Ecto neural progenitor cell (in vitro differentiated cells): ENCODE data around the gene PDCD10.
A peak's percentile ranks its signal among the peaks of the same experiment; 100 is the strongest.

Source experiments
- DNase-seq: peaks from one replicate; pipeline ENCODE4 v3.0.0-alpha.2; 2018; ENCODE audit warnings: low spot score

PDCD10 gene

DNA sequence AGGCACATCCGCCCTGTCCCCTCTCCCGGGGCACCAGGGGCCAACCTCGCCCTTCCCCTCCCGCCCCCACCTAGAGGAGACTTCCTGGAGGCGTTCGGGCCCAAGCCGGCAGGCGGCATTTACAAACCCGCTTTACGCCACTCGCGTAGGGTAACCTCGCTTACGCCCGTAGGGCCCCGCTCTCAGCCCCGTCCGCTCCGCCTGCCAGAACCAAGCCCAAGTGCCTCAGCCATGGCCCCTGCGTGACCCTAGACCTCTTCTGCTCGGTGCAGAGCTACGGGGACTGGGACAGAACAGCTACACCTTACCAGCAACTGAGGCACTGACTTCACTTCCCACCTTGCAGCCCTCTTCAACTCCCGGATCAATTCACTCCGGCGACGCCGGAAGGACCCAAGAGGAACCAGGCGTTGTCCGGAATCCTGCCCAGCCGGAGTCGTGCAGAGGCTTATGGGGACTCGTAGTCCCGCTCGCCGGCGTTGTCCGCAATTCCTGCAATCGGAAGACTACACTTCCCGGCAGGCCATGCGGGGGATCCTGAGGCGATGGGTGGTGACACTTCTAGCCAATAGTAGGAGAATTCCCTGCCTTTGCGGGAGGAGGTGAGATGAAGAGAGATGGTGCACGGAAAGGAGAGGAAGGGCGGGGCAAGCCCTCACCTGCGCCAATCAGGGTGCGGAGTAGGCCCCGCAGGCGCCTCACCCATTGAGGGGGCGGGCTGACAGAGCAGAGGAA, at the start of gene PDCD10:
TSS of gene PDCD10 (minus strand) at position 395 of the 735 bp plus-strand sequence. CDS start 14,735 bp downstream, outside the sequence.
- DNase-seq = peak; percentile 97

- DNase-seq = no peak
These were observed 49.1 kb upstream of the PDCD10 start for GRCh38 chr3:167783781-167784180.

- no peak for DNase-seq
These were observed 45.7 kb upstream of the PDCD10 start for GRCh38 chr3:167780214-167780883.

GRCh38 chr3:167777356-167777755, 42.7 kb upstream of the PDCD10 start:
- DNase-seq = no peak

GRCh38 chr3:167776066-167776685, 41.5 kb upstream of the PDCD10 start:
- no peak for DNase-seq

DNA sequence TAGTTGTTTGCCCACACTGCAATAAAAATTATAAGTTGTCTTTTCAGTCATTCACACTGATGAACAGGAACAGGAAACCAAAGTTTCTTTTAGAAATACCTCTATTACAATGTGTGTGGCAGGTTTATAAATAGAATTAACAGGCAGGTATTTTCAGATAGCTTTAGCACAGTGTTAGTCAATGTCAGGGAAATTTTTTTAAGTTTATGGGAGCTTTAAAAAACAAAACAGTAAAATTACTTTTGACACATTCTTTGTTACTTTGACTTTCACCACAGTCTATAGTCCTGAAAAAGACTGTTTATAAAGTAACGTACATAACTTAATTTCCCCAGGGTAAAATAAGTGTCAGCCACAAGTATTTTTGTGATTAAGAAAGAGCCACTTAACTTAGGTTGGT, 38.9 kb upstream of the PDCD10 start:
- no peak for DNase-seq

GRCh38 chr3:167772992-167773391, 38.3 kb upstream of the PDCD10 start:
- no peak for DNase-seq

DNA sequence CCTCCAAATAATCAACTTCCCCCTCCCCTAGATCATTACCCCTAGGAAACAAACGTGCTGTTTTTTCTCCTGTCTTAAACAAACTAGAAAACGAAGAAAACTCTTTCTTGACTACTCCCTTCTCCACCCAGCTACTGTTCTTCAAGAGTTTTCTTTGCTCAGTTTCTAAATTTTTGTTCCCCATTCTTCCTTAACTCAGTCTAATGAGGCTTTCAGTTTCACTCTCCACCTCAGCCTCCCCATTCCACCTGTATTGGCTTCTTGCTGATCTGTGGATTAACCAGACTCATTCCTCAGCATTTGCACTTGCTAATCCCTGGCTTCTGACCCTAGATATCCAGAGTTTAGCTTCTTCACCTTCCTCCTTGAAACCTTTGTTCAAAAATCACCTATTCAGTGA, 27.6 kb upstream of the PDCD10 start:
- no peak for DNase-seq

DNA sequence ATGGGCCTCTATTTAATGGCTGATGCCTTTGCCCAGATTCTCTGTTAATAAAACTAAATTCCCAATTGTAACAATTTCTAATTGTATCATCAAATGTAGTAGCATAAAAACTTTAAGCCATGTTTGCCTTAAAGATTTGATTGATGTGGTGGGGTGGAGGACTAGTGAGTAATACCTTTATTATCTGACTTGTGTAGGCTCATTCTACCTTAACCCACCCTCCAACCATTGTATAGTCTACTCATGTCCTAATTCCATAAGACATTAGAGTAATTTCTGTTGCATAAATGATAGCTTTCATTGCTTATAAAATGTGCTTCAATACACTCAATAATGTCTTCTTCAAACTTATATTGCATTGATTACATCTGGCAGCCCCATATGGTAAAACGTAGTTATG, 26.6 kb upstream of the PDCD10 start:
- DNase-seq = no peak

DNA sequence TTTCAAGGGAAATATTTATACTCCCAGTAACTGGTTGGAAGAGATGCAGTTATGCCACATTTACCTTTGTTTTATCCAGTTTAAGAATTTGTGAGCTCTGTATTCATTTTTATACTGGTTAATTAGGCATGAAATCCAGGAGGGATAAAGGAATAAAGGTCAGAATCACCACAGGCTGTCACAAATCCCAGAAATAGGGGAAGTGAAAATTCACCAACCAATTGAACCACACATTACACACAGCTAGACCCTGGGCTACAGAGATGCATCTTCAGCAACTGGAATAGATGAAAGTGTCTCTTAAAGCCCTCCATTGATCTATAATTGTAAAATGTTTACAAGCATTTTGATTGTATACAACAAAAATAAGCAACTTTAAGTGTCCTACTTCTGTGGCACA, 19.4 kb upstream of the PDCD10 start:
- DNase-seq = no peak

- DNase-seq = no peak
These were observed 15.7 kb upstream of the PDCD10 start for GRCh38 chr3:167750272-167750971.

DNA sequence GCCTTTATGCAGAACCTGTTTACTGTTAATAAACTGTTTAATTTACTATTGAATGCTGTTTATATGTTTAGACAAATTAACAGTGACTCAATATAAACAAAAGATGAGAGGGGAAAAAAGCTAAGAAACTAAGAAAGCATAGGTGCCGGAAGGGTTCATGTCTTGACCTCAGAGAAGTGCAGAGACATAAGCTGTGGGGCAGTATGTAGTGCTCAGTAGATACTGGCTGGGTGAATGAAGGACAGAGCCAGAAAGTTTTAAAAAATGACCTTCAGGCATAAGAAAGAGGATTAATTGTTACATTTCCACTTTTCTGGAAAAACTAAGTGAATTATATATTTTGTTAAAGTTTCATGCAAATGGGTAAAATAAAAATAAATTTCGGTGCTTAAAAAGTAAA, 15.0 kb upstream of the PDCD10 start:
- no peak for DNase-seq

- DNase-seq = no peak
These were observed 14.5 kb upstream of the PDCD10 start for GRCh38 chr3:167749209-167749608.

DNA sequence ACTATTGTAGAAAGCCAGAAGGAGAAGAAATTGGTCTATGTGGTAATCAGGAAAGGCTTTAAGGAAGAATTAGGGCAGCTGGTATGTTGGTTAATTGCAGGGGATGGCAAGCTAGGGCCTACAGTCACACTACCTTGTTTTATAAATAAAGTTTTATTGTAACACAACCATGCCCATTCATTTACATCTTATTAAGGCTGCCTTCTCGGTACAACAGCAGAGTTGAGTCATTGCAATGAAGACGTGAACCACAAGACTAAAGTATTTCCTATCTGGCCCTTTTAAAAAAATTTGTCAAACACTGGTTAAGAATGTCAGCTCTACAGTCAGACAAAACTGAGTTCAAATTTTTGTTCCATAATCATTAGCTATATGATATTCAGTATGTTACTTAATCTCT, 9.1 kb upstream of the PDCD10 start:
- DNase-seq = no peak

DNA sequence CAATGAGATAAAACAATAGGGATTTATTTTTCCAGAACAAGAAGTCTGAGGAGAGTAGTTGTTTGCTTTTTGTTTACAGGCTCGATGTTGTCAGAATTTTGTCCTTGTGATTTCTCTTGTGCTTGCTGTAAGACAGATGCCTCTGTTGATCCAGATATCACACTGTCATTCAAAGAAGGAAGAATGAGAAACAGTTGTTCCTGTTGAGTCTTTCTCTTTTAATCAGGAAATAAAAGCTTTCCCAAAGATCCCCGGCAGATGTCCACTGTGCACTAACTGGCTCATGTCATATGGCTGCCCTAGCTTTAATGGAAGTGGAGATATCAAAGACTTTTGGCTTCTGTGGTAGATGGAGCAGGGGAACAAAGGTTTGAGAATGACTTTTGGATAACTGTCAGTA, 7.6 kb upstream of the PDCD10 start:
- no peak for DNase-seq

DNA sequence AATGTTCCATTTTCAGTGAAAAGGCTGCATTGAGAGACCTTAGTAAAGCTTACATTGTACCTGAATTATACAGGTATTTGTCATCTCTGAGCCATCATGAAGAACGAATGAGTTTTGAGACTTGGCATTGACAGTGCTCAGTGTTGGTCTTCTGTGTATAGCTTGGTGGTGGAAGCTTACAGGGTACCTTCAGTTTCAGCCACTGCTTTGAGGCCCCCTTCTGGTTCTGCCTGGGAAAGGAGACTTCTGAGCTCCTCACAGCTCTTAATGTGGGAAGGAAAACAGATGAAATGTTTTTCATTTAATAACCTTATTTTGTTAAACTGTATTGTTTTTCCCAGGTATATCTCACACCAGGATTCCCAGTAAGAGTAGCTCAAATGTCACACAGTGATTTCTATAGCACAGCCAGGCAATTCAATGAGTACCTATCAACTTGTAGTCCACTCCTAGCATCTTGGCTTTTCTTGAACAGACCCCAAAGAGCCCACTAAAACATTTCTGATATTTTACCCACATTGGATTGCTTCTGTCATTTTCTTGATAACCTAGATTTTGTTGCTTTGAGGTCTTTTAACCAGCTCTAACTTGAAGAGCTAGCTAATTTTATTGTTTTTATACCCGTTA, 6.4 kb upstream of the PDCD10 start:
- DNase-seq = peak; percentile 54

DNA sequence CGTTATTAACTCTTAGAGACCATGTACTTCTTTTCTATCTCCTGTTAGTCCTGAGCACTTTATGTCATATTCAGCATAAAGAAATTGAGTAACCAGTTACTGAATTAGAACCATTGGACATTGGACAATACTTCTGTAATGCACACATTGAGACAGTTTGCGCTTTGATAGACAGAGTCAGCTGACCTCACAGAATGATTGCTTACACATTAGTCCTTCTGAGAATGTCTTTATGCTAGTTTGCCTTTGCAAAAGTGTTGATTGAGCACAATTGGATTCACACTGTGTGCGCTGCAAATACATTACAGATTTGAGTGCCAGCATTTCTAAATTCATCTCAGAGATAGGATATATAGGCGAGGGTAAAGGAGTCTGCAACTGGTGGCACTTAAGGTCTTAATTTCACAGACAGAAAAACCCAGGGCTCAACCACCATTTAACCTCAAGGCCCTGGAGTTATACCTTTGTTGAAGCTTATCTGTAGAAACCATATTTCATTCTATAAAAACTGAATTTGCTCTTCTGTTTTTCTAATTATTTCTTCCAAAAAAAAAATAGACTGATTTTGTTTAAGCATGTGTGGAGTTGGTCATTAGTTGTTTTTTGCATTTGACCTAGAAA, 4.6 kb upstream of the PDCD10 start:
- DNase-seq = no peak

- DNase-seq = no peak
These were observed 3.3 kb upstream of the PDCD10 start for GRCh38 chr3:167738037-167738436.

DNA sequence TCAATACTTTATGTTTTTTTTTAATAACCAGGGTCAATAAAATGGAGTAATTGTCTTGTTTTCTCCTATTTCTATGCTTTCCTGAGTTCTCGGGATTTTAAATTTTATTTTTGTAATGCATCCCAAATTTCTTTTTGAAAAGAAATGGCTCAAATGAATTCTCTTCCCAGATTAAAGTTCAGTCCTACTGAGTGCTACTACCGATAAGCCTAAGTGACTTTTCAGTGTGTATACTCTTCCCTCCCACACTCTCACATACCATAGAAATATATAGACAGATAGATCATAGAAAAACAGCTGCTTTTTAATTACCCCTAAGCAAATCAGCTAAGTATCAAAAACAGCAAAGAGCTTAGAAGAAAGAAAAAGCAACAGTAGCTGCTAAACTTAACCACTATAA, 2.3 kb upstream of the PDCD10 start:
- DNase-seq = no peak

DNA sequence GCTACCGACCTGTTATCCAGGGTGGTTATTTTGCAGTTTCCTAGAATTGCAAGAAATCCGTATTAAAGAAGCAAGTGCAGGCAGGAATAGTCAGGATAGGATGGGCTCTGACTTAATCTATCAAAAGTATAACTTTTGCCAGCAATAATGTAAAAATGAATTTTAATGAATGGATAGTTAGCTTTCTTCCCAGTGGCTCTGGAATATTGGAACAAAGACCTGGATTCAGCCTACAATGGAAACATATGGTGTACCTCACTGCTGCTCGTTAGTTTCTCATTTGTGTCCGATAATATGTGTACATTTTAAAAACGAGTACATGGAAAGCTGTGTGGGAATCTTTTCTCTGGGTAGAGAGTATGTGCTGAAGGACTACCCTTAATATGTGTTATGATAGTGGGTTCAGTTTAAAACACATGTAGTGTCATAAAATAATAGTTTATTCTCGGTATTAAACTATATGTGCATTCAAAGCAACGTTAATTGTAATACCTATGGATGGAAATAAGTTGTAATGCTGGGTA, 1.6 kb upstream of the PDCD10 start:
- no peak for DNase-seq
